Parathyroid adenoma (tissue), 2 donors: ENCODE data around the gene PIGN.
"Not testable (repeated sequence)": the region's sequence is repeated elsewhere in the genome, so short reads cannot be mapped to it uniquely, and the experiment has no call there.

Source experiments
- H2AFZ ChIP-seq: fragments of 300-600 bp; sonication (generic); one replicate; pipeline ENCODE4 v1.7.0; 2017; ENCODE audit warnings: antibody characterized with exemption, mild to moderate bottlenecking
- H3K27ac ChIP-seq: fragments of 300-600 bp; sonication (generic); one replicate; pipeline ENCODE4 v1.7.0; 2017
- H3K27me3 ChIP-seq: fragments of 300-600 bp; sonication (generic); one replicate; pipeline ENCODE4 v1.7.0; 2017; ENCODE audit warnings: low read length; ENCODE audit not compliant: control insufficient read depth, insufficient read depth
- H3K36me3 ChIP-seq: fragments of 300-600 bp; sonication (generic); one replicate; pipeline ENCODE4 v1.7.0; 2017; ENCODE audit warnings: low read length; ENCODE audit not compliant: control insufficient read depth, insufficient read depth
- H3K4me1 ChIP-seq: fragments of 300-600 bp; sonication (generic); one replicate; pipeline ENCODE4 v1.7.0; 2017; ENCODE audit warnings: control low read depth
- H3K4me2 ChIP-seq: fragments of 300-600 bp; sonication (generic); one replicate; pipeline ENCODE4 v1.7.0; 2017; ENCODE audit warnings: low read length
- H3K4me3 ChIP-seq: fragments of 300-600 bp; sonication (generic); one replicate; pipeline ENCODE4 v1.7.0; 2017; ENCODE audit warnings: low read depth, low read length
- H3K79me2 ChIP-seq: fragments of 300-600 bp; sonication (generic); one replicate; pipeline ENCODE4 v1.7.0; 2017; ENCODE audit warnings: control low read depth
- H3K9ac ChIP-seq: fragments of 300-600 bp; sonication (generic); one replicate; pipeline ENCODE4 v1.7.0; 2017; ENCODE audit warnings: mild to moderate bottlenecking
- H3K9me3 ChIP-seq: fragments of 300-600 bp; sonication (generic); one replicate; pipeline ENCODE4 v1.7.0; 2017; ENCODE audit warnings: low read length; ENCODE audit not compliant: control insufficient read depth
- TF ChIP-seq, protein P1 (sequence below): fragments of 300-600 bp; sonication (generic); IDR thresholded peaks from one replicate; pipeline ENCODE4 v1.7.0; 2017; ENCODE audit warnings: antibody characterized with exemption, mild to moderate bottlenecking
- donor health status: primary hyperparathyroidism.

PIGN gene

GRCh38 chr18:62037989-62038778 lies 148.7 kb downstream of the PIGN start:
- H2AFZ ChIP-seq, result no peak overlapping the region
- H3K4me3 ChIP-seq, result no peak overlapping the region
- TF ChIP-seq, protein P1, sequence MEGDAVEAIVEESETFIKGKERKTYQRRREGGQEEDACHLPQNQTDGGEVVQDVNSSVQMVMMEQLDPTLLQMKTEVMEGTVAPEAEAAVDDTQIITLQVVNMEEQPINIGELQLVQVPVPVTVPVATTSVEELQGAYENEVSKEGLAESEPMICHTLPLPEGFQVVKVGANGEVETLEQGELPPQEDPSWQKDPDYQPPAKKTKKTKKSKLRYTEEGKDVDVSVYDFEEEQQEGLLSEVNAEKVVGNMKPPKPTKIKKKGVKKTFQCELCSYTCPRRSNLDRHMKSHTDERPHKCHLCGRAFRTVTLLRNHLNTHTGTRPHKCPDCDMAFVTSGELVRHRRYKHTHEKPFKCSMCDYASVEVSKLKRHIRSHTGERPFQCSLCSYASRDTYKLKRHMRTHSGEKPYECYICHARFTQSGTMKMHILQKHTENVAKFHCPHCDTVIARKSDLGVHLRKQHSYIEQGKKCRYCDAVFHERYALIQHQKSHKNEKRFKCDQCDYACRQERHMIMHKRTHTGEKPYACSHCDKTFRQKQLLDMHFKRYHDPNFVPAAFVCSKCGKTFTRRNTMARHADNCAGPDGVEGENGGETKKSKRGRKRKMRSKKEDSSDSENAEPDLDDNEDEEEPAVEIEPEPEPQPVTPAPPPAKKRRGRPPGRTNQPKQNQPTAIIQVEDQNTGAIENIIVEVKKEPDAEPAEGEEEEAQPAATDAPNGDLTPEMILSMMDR, result no peak
- H3K27me3 ChIP-seq, result no peaks in the 10 kb centered on the region
- no peaks in the 10 kb centered on the region for H3K4me1 ChIP-seq
- H3K9ac ChIP-seq, result no peak overlapping the region
- H3K4me2 ChIP-seq, result no peak overlapping the region
- H3K36me3 ChIP-seq, result no peaks in the 10 kb centered on the region
- no peak overlapping the region for H3K27ac ChIP-seq
- H3K79me2 ChIP-seq, result no peaks in the 10 kb centered on the region
- H3K9me3 ChIP-seq, result no peaks in the 10 kb centered on the region

DNA sequence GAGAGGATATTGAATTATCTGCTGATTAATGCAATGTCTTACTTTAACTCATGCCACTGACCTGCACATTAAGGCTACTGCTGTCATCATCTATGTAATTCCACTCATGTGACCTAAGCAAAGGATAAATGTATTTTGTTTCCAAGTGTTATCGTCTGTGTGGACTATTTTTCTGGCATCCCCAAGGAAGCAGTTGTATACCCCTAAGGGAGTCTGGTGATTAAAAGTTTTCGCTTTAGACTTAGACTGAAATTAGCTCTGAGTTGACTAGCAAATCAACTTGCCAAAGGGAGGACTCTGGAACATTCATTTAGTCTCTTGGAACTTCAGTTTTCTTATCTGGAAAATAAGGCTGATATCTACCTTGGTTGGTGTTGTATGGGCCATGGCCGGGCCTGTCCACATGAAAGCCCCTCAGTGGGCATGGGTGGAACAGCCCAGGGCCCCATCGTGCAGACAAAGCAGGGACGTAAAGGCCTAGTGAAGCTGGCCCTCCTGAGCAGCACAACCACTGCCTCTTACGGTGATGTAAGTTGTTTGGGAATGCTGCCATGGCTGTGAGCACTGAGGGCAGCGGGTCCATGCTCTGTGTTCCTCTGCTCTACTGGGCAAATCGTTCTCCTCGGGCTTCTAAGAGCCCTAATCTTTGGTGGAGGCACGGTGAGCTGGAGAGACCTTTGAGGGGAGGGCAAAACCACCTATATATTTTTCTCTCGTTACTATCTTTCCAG lies 149.7 kb downstream of the PIGN start:
- no peak overlapping the region for H3K9ac ChIP-seq
- no peaks in the 10 kb centered on the region for H3K36me3 ChIP-seq
- TF ChIP-seq, protein P1, result no peak
- H3K4me3 ChIP-seq, result no peak overlapping the region
- no peaks in the 10 kb centered on the region for H3K9me3 ChIP-seq
- H3K27me3 ChIP-seq, result no peaks in the 10 kb centered on the region
- no peak overlapping the region for H3K27ac ChIP-seq
- no peaks in the 10 kb centered on the region for H3K79me2 ChIP-seq
- no peak overlapping the region for H3K4me2 ChIP-seq
- no peaks in the 10 kb centered on the region for H3K4me1 ChIP-seq
- no peak overlapping the region for H2AFZ ChIP-seq

DNA sequence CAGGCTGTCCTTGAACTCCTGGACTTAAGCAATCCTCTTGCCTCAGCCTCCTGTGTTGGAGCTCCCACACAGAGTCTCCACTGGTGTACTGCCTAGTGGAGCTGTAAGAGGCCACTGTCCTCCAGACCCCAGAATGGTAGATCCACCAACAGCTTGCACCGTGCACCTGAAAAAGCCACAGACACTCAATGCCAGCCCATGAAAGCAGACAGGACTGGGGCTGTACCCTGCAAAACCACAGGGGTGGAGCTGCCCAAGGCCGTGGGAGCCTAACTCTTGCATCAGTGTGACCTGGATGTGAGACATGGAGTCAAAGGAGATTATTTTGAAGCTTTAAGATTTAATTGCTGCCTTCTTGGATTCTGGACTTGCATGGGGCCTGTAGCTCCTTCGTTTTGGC lies 152.6 kb downstream of the PIGN start:
- H3K79me2 ChIP-seq, H3K9ac ChIP-seq, H3K9me3 ChIP-seq: not testable (repeated sequence)

GRCh38 chr18:62033756-62034155 lies 153.1 kb downstream of the PIGN start:
- H3K36me3 ChIP-seq, result no peaks in the 10 kb centered on the region
- H3K9ac ChIP-seq, result no peak overlapping the region
- no peak overlapping the region for H3K4me2 ChIP-seq
- TF ChIP-seq, protein P1, result no peak
- no peaks in the 10 kb centered on the region for H3K79me2 ChIP-seq
- no peak overlapping the region for H3K27ac ChIP-seq
- no peaks in the 10 kb centered on the region for H3K9me3 ChIP-seq
- H3K4me1 ChIP-seq, result no peaks in the 10 kb centered on the region
- H3K27me3 ChIP-seq, result no peaks in the 10 kb centered on the region
- H2AFZ ChIP-seq, result no peak overlapping the region
- H3K4me3 ChIP-seq, result no peak overlapping the region

More for the DNA sequence above, 152.6 kb downstream of the PIGN start:
- not testable (repeated sequence) for H3K27me3 ChIP-seq, H3K4me2 ChIP-seq, H3K4me1 ChIP-seq, H3K27ac ChIP-seq, H2AFZ ChIP-seq, H3K36me3 ChIP-seq, H3K4me3 ChIP-seq

GRCh38 chr18:62033207-62033606 lies 153.6 kb downstream of the PIGN start:
- Histone ChIP-seq H3K9ac (no peak overlapping the region), H3K79me2 (no peaks in the 10 kb centered on the region), H3K4me2 (no peak overlapping the region), H3K9me3 (no peaks in the 10 kb centered on the region), H3K4me3 (no peak overlapping the region), H3K36me3 (no peaks in the 10 kb centered on the region), H2AFZ (no peak overlapping the region), H3K4me1 (no peaks in the 10 kb centered on the region), H3K27ac (no peak overlapping the region), H3K27me3 (no peaks in the 10 kb centered on the region)
- TF ChIP-seq, protein P1, result no peak
